CD14-positive monocyte (primary cell): ENCODE measurements around the gene STRBP. TPM values are rescaled to one million over a fixed set of nuclear protein-coding genes. Genes with fewer than 3 reads are reported as not detected.

ENCODE experiments used
- DNase-seq, 3 donors: peaks; one replicate each; pipeline ENCODE4 v3.0.0-alpha.2; 2011 to 2022
- H2AFZ ChIP-seq: 2 replicates; pipeline ENCODE4 v1.6.0; 2012; ENCODE audit warnings: mild to moderate bottlenecking, low read depth, low read length, inconsistent platforms; ENCODE audit not compliant: insufficient read depth, poor library complexity, severe bottlenecking
- H3K27ac ChIP-seq, 2 donors: 1 replicate in 1 of 2; 2 replicates in 1 of 2; pipeline ENCODE4 v1.5.1; 2012 to 2013; ENCODE audit warnings: low read length in 2 of 2, control low read depth in 1 of 2, inconsistent platforms in 1 of 2, low read depth in 1 of 2, mild to moderate bottlenecking in 1 of 2
- H3K27me3 ChIP-seq, 2 donors: one replicate each; pipeline versions ENCODE4 v1.6.0 to v1.6.1; 2011 to 2013; ENCODE audit warnings: low read length in 2 of 2; ENCODE audit not compliant: control insufficient read depth in 2 of 2, insufficient read depth in 2 of 2
- H3K36me3 ChIP-seq, 2 donors: replicated peaks in 1 of 2; 1 replicate in 1 of 2; 2 replicates in 1 of 2; pipeline versions ENCODE4 v1.5.1 to v1.6.1; 2012 to 2013; ENCODE audit warnings: low read length in 2 of 2, control low read depth in 1 of 2, inconsistent platforms in 1 of 2, mild to moderate bottlenecking in 1 of 2; ENCODE audit not compliant: insufficient read depth in 2 of 2, control insufficient read depth in 1 of 2
- H3K4me1 ChIP-seq, 2 donors: 1 replicate in 1 of 2; 2 replicates in 1 of 2; pipeline versions ENCODE4 v1.5.1 to v1.6.1; 2012 to 2013; ENCODE audit warnings: low read length in 2 of 2, control low read depth in 1 of 2, inconsistent platforms in 1 of 2, mild to moderate bottlenecking in 1 of 2, moderate library complexity in 1 of 2; ENCODE audit not compliant: insufficient read depth in 2 of 2, control insufficient read depth in 1 of 2
- H3K4me2 ChIP-seq: replicated peaks from 2 replicates; pipeline ENCODE3; 2012; ENCODE audit warnings: low read length, moderate library complexity, mild to moderate bottlenecking; ENCODE audit not compliant: poor library complexity, severe bottlenecking; ENCODE audit errors: extremely low read depth
- H3K4me3 ChIP-seq, 3 experiments: fragments of 200-600 bp in 1 of 3; sonication (generic) in 1 of 3; replicated peaks in 1 of 3; 1 replicate in 2 of 3; 2 replicates in 1 of 3; pipeline ENCODE4 v1.5.1; 2011 to 2013; ENCODE audit warnings: low read length in 3 of 3, mild to moderate bottlenecking in 3 of 3, control low read depth in 2 of 3, low read depth in 2 of 3, inconsistent platforms in 1 of 3, moderate library complexity in 1 of 3
- H3K79me2 ChIP-seq: 2 replicates; pipeline ENCODE4 v1.6.0; 2012; ENCODE audit warnings: mild to moderate bottlenecking, control low read depth, inconsistent platforms, low read length, moderate library complexity; ENCODE audit not compliant: insufficient read depth
- H3K9ac ChIP-seq: 2 replicates; pipeline ENCODE4 v1.6.0; 2017; ENCODE audit warnings: low read length, mild to moderate bottlenecking; ENCODE audit not compliant: insufficient read depth, poor library complexity, severe bottlenecking
- H3K9me3 ChIP-seq, 2 donors: replicated peaks in 1 of 2; 1 replicate in 1 of 2; 2 replicates in 1 of 2; pipeline versions ENCODE4 v1.5.1 to v1.6.1; 2012 to 2013; ENCODE audit warnings: low read length in 2 of 2, control low read depth in 1 of 2; ENCODE audit not compliant: control insufficient read depth in 1 of 2, insufficient read depth in 1 of 2
- H4K20me1 ChIP-seq: 2 replicates; pipeline ENCODE4 v1.6.0; 2012; ENCODE audit warnings: mild to moderate bottlenecking, low read length, control low read depth, moderate library complexity; ENCODE audit not compliant: insufficient read depth
- H3K27ac Mint-ChIP-seq, 7 donors: one replicate each; pipeline ENCODE4 v1.8.0; 2020; ENCODE audit warnings: mild to moderate bottlenecking in 7 of 7, mixed read lengths in 7 of 7, moderate library complexity in 6 of 7, inconsistent platforms in 2 of 7
- H3K27me3 Mint-ChIP-seq, 3 donors: one replicate each; pipeline ENCODE4 v1.8.0; 2021 to 2022; ENCODE audit warnings: low read depth in 3 of 3, mild to moderate bottlenecking in 3 of 3, mixed read lengths in 3 of 3, moderate library complexity in 3 of 3, inconsistent platforms in 1 of 3
- H3K36me3 Mint-ChIP-seq, 2 donors: one replicate each; pipeline ENCODE4 v1.8.0; 2020; ENCODE audit warnings: mixed read lengths in 2 of 2, inconsistent platforms in 1 of 2, mild to moderate bottlenecking in 1 of 2
- H3K4me1 Mint-ChIP-seq: one replicate; pipeline ENCODE4 v1.8.0; 2020; ENCODE audit warnings: mild to moderate bottlenecking, mixed read lengths
- H3K4me3 Mint-ChIP-seq, 2 donors: one replicate each; pipeline ENCODE4 v1.8.0; 2020; ENCODE audit warnings: mild to moderate bottlenecking in 2 of 2, mixed read lengths in 2 of 2, moderate library complexity in 1 of 2
- H3K9me3 Mint-ChIP-seq, 7 donors: one replicate each; pipeline ENCODE4 v1.8.0; 2020 to 2022; ENCODE audit warnings: mixed read lengths in 7 of 7, mild to moderate bottlenecking in 6 of 7, moderate library complexity in 6 of 7, inconsistent platforms in 2 of 7
- CTCF ChIP-seq: fragments of 200-600 bp; IDR thresholded peaks from one replicate; pipeline ENCODE4 v1.8.0; 2022; ENCODE audit warnings: antibody characterized with exemption, mild to moderate bottlenecking
- WGBS: methylation state at CpG from one replicate; pipeline ENCODE4 v1.1.5; 2013; ENCODE audit warnings: missing lambda C conversion rate; ENCODE audit not compliant: insufficient coverage; 5-methylcytosine and 5-hydroxymethylcytosine counted together
- intact Hi-C, 2 donors: fragments of 100-400 bp; cut with micrococcal nuclease; formaldehyde crosslinking; loops; one replicate each; pipeline versions ENCODE4 v1.15.0 to v1.15.1; 2023
- polyA plus RNA-seq, 3 donors: library from polyadenylated mRNA; depleted of rRNA in 1 of 3; unstranded in 2 of 3; stranded (reverse) in 1 of 3; fragments of 300-500 nt in 2 of 3; fragments of >200 nt in 1 of 3; fragmentation: Illumina TruSeq in 2 of 3; gene quantifications; 1 replicate in 2 of 3; 2 replicates in 1 of 3; pipeline ENCODE4 v1.2.3, GENCODE V29; 2012 to 2021

The STRBP gene
- polyA plus RNA-seq, 3 donors = 0.97 to 1.9 (median 1.9) TPM

- H3K27ac ChIP-seq = no peak overlapping the region
- no peak overlapping the region for H3K9ac ChIP-seq
- H4K20me1 ChIP-seq = no peaks in the 10 kb centered on the region
- H2AFZ ChIP-seq = no peak overlapping the region
- H3K79me2 ChIP-seq = no peaks in the 10 kb centered on the region
- no peak for TF ChIP-seq CTCF
- no peaks in the 10 kb centered on the region for H3K36me3 ChIP-seq
- intact Hi-C loops = loop anchor here in 1 of 2 donors (10.0 kb wide), 1 partner anchor 57 kb away; no protein-coding TSS in a partner anchor
- Mint-ChIP-seq H3K9me3 (peaks cover 0 to 2% (median 0%) of the 10 kb centered on the region in 7 donors), H3K27me3 (no peaks in the 10 kb centered on the region), H3K4me3 (no peak overlapping the region), H3K36me3 (no peaks in the 10 kb centered on the region), H3K27ac (no peak overlapping the region), H3K4me1 (no peaks in the 10 kb centered on the region)
- no peak for DNase-seq
- WGBS = no CpG with 5 or more reads among the region's 1 CpG
- no peak overlapping the region for H3K4me3 ChIP-seq
- no peak overlapping the region for H3K4me2 ChIP-seq
- H3K9me3 ChIP-seq = no peaks in the 10 kb centered on the region
- H3K27me3 ChIP-seq = no peaks in the 10 kb centered on the region
- no peaks in the 10 kb centered on the region for H3K4me1 ChIP-seq
Observed at GRCh38 chr9:123251741-123252140, 16.6 kb downstream of the STRBP start.

- Mint-ChIP-seq H3K27ac (no peak overlapping the region), H3K4me3 (no peak overlapping the region)
Observed at GRCh38 chr9:123251324-123251723, 17.1 kb downstream of the STRBP start.

More at GRCh38 chr9:123251324-123251723, 17.1 kb downstream of the STRBP start:
- WGBS = no CpG with 5 or more reads among the region's 1 CpG
- Mint-ChIP-seq H3K27me3 (no peaks in the 10 kb centered on the region), H3K9me3 (peaks cover 0 to 2% (median 0%) of the 10 kb centered on the region in 7 donors), H3K4me1 (no peaks in the 10 kb centered on the region), H3K36me3 (no peaks in the 10 kb centered on the region)
- Histone ChIP-seq H3K4me2 (no peak overlapping the region), H3K27ac (no peak overlapping the region), H4K20me1 (no peaks in the 10 kb centered on the region), H3K27me3 (no peaks in the 10 kb centered on the region), H3K4me1 (no peaks in the 10 kb centered on the region), H3K4me3 (no peak overlapping the region), H3K36me3 (no peaks in the 10 kb centered on the region), H3K79me2 (no peaks in the 10 kb centered on the region), H2AFZ (no peak overlapping the region), H3K9me3 (no peaks in the 10 kb centered on the region), H3K9ac (no peak overlapping the region)
- intact Hi-C loops = loop anchor here in 1 of 2 donors (10.0 kb wide), 1 partner anchor 57 kb away; no protein-coding TSS in a partner anchor
- DNase-seq = no peak
- no peak for TF ChIP-seq CTCF
